ENCODE data around the gene TAF11L6.
"Not testable (repeated sequence)": the region's sequence is repeated elsewhere in the genome, so short reads cannot be mapped to it uniquely, and the experiment has no call there.

GRCh38 chr5:17519508-17519907 is 9.0 kb upstream of the TAF11L6 start:
- TF ChIP-seq RAD21 (conservative IDR thresholded peaks at IDR 0.05); CTCF (IDR thresholded peaks at IDR 0.05; ENCODE audit: poor library complexity, severe bottlenecking); SMC3 (conservative IDR thresholded peaks at IDR 0.05; ENCODE audit: poor library complexity); EZH2 (IDR thresholded peaks at IDR 0.05; ENCODE audit: borderline replicate concordance, insufficient read depth, low read length, poor library complexity, severe bottlenecking); REST (IDR thresholded peaks at IDR 0.05; ENCODE audit: borderline replicate concordance); EP300 (conservative IDR thresholded peaks at IDR 0.05; ENCODE audit: poor library complexity, severe bottlenecking); MXI1 (conservative IDR thresholded peaks at IDR 0.05; ENCODE audit: poor library complexity, severe bottlenecking); POLR2AphosphoS5 (IDR thresholded peaks at IDR 0.05); TAF1 (IDR thresholded peaks at IDR 0.05; ENCODE audit: low read depth): not testable (repeated sequence)
